ENCODE results near the gene GIT2. TPM values are rescaled to one million over a fixed set of nuclear protein-coding genes. Genes with fewer than 3 reads are reported as not detected.
A peak's percentile ranks its signal among the peaks of the same experiment; 100 is the strongest.

Gene GIT2
- total and polyA plus RNA-seq, 8 donors, result 16.5 to 38.8 (median 30.0) TPM

- H3K9me3 ChIP-seq, result no peaks in the 10 kb centered on the region
- TF ChIP-seq CTCF (IDR thresholded peaks at IDR 0.05), result no peak
- DNase-seq, result peak in 2 of 6 donors; percentile 34 to 73
- peaks cover 0 to 6% (median 4%) of the 10 kb centered on the region in 3 donors for H3K4me1 ChIP-seq
- 78 to 82% methylated on average over 12 of the region's 12 CpGs for WGBS, 2 donors
- no peaks in the 10 kb centered on the region for H3K27me3 ChIP-seq
- no peak overlapping the region for H3K4me3 ChIP-seq
- peaks cover 0 to 51% (median 9%) of the 10 kb centered on the region in 3 donors for H3K36me3 ChIP-seq
- no peak for ATAC-seq
- intact Hi-C loops (cut with DNase I), result no loop called here
- no peak for FAIRE-seq
- H3K27ac ChIP-seq, result no peak overlapping the region
Observed at GRCh38 chr12:109910969-109911348, 85.2 kb downstream of the GIT2 start.

- H3K27me3 ChIP-seq, result no peaks in the 10 kb centered on the region
- FAIRE-seq (no peak), ATAC-seq (no peak), DNase-seq (peak in 1 of 6 donors; percentile 18)
- no peak for TF ChIP-seq CTCF (IDR thresholded peaks at IDR 0.05)
- H3K9me3 ChIP-seq, result no peaks in the 10 kb centered on the region
- H3K36me3 ChIP-seq, result peaks cover 0 to 52% (median 11%) of the 10 kb centered on the region in 3 donors
- 79 to 81% methylated on average over 8 of the region's 8 CpGs for WGBS, 2 donors
- intact Hi-C loops (cut with DNase I), result no loop called here
- peaks cover 0 to 4% (median under 1%) of the 10 kb centered on the region in 3 donors for H3K4me1 ChIP-seq
- no peak overlapping the region for H3K27ac ChIP-seq
- H3K4me3 ChIP-seq, result no peak overlapping the region
Observed at GRCh38 chr12:109910254-109910968, 85.8 kb downstream of the GIT2 start.

- WGBS, 2 donors, result 94 to 96% methylated on average over 10 of the region's 10 CpGs
- intact Hi-C loops (cut with DNase I), result no loop called here
- Histone ChIP-seq H3K4me1 (peaks cover 0 to 8% (median 6%) of the 10 kb centered on the region in 3 donors), H3K4me3 (no peak overlapping the region), H3K36me3 (peaks cover 2 to 63% (median 17%) of the 10 kb centered on the region in 3 donors), H3K9me3 (no peaks in the 10 kb centered on the region), H3K27ac (no peak overlapping the region), H3K27me3 (no peaks in the 10 kb centered on the region)
- ATAC-seq (no peak), FAIRE-seq (no peak), DNase-seq (peak in 1 of 6 donors; percentile 30)
- no peak for TF ChIP-seq CTCF (IDR thresholded peaks at IDR 0.05)
Observed at GRCh38 chr12:109905301-109905700, 90.9 kb downstream of the GIT2 start.

GRCh38 chr12:109902891-109903418, 93.2 kb downstream of the GIT2 start:
- no peak for ATAC-seq
- no peak for FAIRE-seq
- Histone ChIP-seq H3K27ac (no peak overlapping the region), H3K4me3 (no peak overlapping the region), H3K9me3 (no peaks in the 10 kb centered on the region), H3K4me1 (peaks cover 0 to 12% (median 6%) of the 10 kb centered on the region in 3 donors), H3K36me3 (peaks cover 2 to 46% (median 13%) of the 10 kb centered on the region in 3 donors), H3K27me3 (no peaks in the 10 kb centered on the region)
- peak in 1 of 6 donors; percentile 35 for DNase-seq
- intact Hi-C loops (cut with DNase I), result no loop called here
- WGBS, 2 donors, result 90 to 93% methylated on average over 15 of the region's 15 CpGs
- TF ChIP-seq CTCF (IDR thresholded peaks at IDR 0.05), result no peak

Data from pancreas (tissue), 10 donors.